ENCODE data around the gene LMTK3.

DNA sequence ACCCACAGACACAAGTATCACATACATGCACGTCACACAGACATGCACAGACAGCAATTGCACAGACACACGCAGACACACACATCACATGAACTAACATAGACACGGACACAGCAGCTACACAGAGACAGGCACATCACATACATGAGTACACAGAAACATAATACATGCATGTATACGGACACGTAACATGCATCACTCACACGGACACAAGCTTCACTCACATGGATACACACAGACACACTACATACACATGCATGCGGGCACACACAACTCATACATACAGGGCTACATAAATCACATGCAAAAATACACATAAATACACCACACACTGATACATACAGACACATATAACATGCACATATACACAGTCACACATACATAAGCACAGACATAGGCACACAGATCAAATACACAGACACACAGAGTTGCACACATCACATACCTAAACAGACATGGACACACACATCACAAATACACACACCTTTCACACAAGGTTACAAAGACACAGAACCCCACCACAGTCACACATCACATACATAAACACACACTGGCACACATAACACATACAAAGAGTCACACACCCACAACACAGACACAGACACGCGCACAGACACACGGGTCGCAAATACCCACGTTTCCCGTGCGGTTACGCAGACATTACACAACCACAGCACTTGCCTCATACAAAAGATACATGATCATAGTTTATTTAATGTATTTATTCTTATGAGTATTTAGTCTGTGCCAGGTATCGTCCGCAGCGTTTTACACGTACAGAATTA, 1.1 kb upstream of the LMTK3 start:
- no peak for TF ChIP-seq TCF12 (IDR thresholded peaks at IDR 0.05)
- TF ChIP-seq, protein P1, sequence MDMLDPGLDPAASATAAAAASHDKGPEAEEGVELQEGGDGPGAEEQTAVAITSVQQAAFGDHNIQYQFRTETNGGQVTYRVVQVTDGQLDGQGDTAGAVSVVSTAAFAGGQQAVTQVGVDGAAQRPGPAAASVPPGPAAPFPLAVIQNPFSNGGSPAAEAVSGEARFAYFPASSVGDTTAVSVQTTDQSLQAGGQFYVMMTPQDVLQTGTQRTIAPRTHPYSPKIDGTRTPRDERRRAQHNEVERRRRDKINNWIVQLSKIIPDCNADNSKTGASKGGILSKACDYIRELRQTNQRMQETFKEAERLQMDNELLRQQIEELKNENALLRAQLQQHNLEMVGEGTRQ (IDR thresholded peaks at IDR 0.05; ENCODE audit: borderline replicate concordance, low read depth, low read length), result no peak

All from SK-N-SH (cell line).